NB4 (cell line): Measurements from ENCODE around the gene TGFBR3L.

Experiments
- CTCF ChIP-seq: IDR thresholded peaks from one replicate; pipeline ENCODE4 v1.5.1; 2012; ENCODE audit warnings: low read depth, low read length
- MYC ChIP-seq: IDR thresholded peaks from 2 replicates; pipeline ENCODE4 v1.6.1; 2011; ENCODE audit warnings: low read depth, low read length
- POLR2A ChIP-seq: IDR thresholded peaks from 2 replicates; pipeline ENCODE4 v1.6.1; 2011; ENCODE audit warnings: mild to moderate bottlenecking; ENCODE audit not compliant: insufficient read length; ENCODE audit errors: extremely low read depth

- TF ChIP-seq CTCF (no peak), POLR2A (no peak), MYC (no peak)
These were observed 35.4 kb upstream of the TGFBR3L start for GRCh38 chr19:7879111-7879807.
